GM12864 (cell line): Measurements from ENCODE around the gene ITGA1.

Experiments
- DNase-seq: peaks from one replicate; pipeline ENCODE4 v3.0.0-alpha.2; 2011; ENCODE audit warnings: low read depth
- H3K4me3 ChIP-seq: 2 replicates; pipeline ENCODE4 v1.5.1; 2011; ENCODE audit warnings: mild to moderate bottlenecking, low read depth, low read length, control low read depth
- CTCF ChIP-seq: IDR thresholded peaks from 2 replicates; pipeline ENCODE4 v1.5.1; 2011; ENCODE audit warnings: low read depth, mild to moderate bottlenecking, moderate library complexity, low read length, control low read depth, inconsistent platforms; ENCODE audit errors: missing control alignments

ITGA1 gene

DNA sequence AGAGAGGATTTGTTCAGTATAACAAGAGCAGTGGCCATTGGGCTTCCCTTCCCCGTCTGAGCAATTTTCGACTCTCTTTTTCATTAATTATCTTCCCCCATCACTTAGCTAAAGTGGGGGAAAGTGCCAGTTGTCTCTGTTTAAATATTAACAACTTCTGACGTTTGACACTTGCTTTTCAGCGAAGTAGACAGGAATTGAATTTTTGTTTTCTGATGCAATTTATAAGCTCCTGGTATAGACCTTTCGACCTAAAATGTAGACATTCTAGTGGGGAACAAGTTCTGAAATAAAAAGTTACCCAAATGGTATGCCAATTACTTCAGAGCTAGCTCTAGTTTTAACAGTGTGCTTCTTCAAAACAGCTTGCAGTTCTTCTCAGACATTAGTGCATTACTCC, 100.6 kb downstream of the ITGA1 start:
- no peak overlapping the region for H3K4me3 ChIP-seq
- no peak for TF ChIP-seq CTCF
- no peak for DNase-seq

DNA sequence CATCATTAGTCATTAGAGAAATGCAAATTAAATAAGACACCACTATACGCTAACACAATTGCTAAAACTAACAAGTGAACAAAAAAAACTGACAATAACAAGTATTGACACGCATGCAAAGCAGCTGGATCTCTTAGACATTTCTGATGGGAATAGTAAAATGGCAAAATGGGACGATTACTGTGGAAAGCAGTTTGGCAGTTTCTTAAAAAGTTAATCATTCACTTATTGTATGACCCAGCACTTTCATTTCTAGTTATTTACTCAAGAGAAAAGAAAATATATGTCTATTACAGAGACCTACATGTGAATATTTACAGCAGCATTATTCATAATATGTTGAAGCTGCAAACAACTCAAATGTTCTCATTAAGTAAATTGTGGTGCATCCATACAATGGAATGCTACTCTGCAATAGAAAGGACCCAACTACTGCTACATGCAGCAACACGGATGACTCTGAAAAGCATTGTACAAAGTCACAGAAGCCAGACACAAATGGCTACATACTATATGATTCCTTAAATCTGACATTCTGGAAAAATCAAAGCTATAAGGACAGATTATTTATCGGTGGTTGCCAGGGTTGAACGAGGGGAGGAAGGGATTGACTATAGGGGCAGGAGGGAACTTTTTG, 104.6 kb downstream of the ITGA1 start:
- no peak for TF ChIP-seq CTCF
- no peak for DNase-seq
- no peak overlapping the region for H3K4me3 ChIP-seq

DNA sequence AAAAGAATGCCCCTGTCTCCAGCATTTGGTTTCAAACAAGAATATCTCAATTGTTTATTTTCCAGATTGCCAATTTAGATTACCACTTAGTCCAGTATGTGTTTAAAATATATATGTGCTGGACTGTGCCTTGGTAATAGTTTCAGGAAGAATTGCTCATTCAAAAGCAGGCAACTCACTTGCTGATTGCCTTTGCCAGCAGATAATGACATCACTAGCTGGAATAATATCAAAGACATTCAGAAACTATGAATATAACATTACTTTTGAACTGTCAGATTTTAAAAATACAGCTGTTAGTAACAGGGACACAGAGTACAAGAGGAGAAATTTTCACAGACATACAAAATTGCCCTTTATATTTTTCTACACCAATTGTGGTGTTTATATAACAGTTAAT, 105.4 kb downstream of the ITGA1 start:
- TF ChIP-seq CTCF = no peak
- H3K4me3 ChIP-seq = no peak overlapping the region
- DNase-seq = no peak

- no peak for DNase-seq
- TF ChIP-seq CTCF = no peak
- no peak overlapping the region for H3K4me3 ChIP-seq
These were observed 106.1 kb downstream of the ITGA1 start for GRCh38 chr5:52893863-52894262.

GRCh38 chr5:52894451-52894850, 106.7 kb downstream of the ITGA1 start:
- DNase-seq = no peak
- TF ChIP-seq CTCF = no peak
- no peak overlapping the region for H3K4me3 ChIP-seq

GRCh38 chr5:52895075-52895474, 107.4 kb downstream of the ITGA1 start:
- no peak overlapping the region for H3K4me3 ChIP-seq
- no peak for TF ChIP-seq CTCF
- DNase-seq = no peak

DNA sequence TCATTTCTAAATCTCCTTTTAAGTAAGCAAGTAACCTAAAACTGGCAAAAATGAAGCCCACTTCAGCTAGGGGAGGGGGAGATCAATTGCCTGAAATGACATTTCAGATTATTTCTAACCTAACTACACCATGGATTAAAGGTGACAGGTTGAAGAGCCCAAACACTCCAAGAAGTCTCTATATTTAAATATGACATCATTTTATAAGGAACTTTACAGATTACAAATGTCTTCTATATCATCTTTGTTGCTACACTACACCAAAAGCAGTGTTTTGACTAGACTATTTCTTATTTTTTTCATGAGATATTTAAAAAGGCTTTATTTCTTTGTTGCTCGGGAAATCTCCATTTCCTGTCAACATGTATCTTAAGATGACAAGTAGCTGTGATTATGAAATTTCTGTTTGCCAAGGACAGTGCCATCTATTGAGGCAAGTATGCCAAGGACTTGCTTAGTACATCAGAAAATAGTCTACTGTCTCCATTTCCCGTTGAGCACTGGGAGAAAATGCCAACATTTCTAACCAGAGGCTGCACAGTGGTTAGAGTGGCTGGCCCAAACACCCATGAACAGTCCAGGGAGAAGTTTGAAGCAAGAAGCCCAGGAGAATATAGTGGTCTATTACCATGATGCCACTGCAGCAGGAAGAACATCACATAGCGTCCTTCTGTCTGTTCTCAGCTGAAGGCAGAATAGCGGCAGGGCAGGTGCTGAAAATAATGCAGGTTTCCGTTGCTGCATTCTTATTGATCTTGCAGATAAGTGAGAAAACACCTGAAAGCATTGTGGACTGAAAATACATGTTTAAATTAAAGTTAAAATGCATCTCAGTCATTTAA, 108.1 kb downstream of the ITGA1 start:
- TF ChIP-seq CTCF = no peak
- H3K4me3 ChIP-seq = no peak overlapping the region
- DNase-seq = no peak
